NCI-H1694 (cell line): ENCODE data around the gene EIF2B1.
A peak's percentile ranks its signal among the peaks of the same experiment; 100 is the strongest.
"Not testable (repeated sequence)": the region's sequence is repeated elsewhere in the genome, so short reads cannot be mapped to it uniquely, and the experiment has no call there.

Source experiments
- DNase-seq: peaks from one replicate; lab custom pipeline; 2025; lab: John Stamatoyannopoulos, UW

Gene EIF2B1

GRCh38 chr12:123617580-123617979, 15.9 kb downstream of the EIF2B1 start:
- no peak for DNase-seq

GRCh38 chr12:123617144-123617543, 16.3 kb downstream of the EIF2B1 start:
- no peak for DNase-seq

- no peak for DNase-seq
Measured at GRCh38 chr12:123614531-123614930, 19.0 kb downstream of the EIF2B1 start.

- DNase-seq = no peak
Measured at GRCh38 chr12:123614110-123614509, 19.4 kb downstream of the EIF2B1 start.

- peak; percentile 90 for DNase-seq
Measured at GRCh38 chr12:123608182-123608581, 25.3 kb downstream of the EIF2B1 start.

GRCh38 chr12:123607756-123608155, 25.7 kb downstream of the EIF2B1 start:
- no peak for DNase-seq

- not testable (repeated sequence) for DNase-seq
Measured at GRCh38 chr12:123603495-123603894, 30.0 kb downstream of the EIF2B1 start.

GRCh38 chr12:123602651-123603195, 30.8 kb downstream of the EIF2B1 start:
- DNase-seq = no peak

GRCh38 chr12:123601602-123602489, 31.6 kb downstream of the EIF2B1 start, which contains the start of gene DDX55:
DDX55 (plus strand) TSS chr12:123602099; CDS start chr12:123602149, 50 bp downstream.
- DNase-seq = peak; percentile 35

- DNase-seq = no peak
Measured at GRCh38 chr12:123599721-123600120, 33.8 kb downstream of the EIF2B1 start.

GRCh38 chr12:123599310-123599709, 34.2 kb downstream of the EIF2B1 start:
- DNase-seq = no peak

- DNase-seq = no peak
Measured at GRCh38 chr12:123598522-123598921, 35.0 kb downstream of the EIF2B1 start.

GRCh38 chr12:123597100-123597499, 36.4 kb downstream of the EIF2B1 start:
- DNase-seq = no peak

- DNase-seq = no peak
Measured at GRCh38 chr12:123595729-123596128, 37.8 kb downstream of the EIF2B1 start.

- DNase-seq = no peak
Measured at GRCh38 chr12:123591702-123592481, 41.6 kb downstream of the EIF2B1 start.

- DNase-seq = no peak
Measured at GRCh38 chr12:123580772-123581171, 52.7 kb downstream of the EIF2B1 start.

- not testable (repeated sequence) for DNase-seq
Measured at GRCh38 chr12:123578829-123579228, 54.7 kb downstream of the EIF2B1 start.

GRCh38 chr12:123578243-123578642, 55.2 kb downstream of the EIF2B1 start:
- no peak for DNase-seq

- no peak for DNase-seq
Measured at GRCh38 chr12:123576611-123577010, 56.9 kb downstream of the EIF2B1 start.

GRCh38 chr12:123573870-123574269, 59.6 kb downstream of the EIF2B1 start:
- no peak for DNase-seq

- no peak for DNase-seq
Measured at GRCh38 chr12:123572391-123572790, 61.1 kb downstream of the EIF2B1 start.

GRCh38 chr12:123571343-123571813, 62.1 kb downstream of the EIF2B1 start:
- DNase-seq = no peak
